ENCODE results near the gene TBC1D1. TPM values are rescaled to one million over a fixed set of nuclear protein-coding genes. Genes with fewer than 3 reads are reported as not detected.

The TBC1D1 gene
- total RNA-seq, 4 donors from 2014 or later = 15.9 to 24.0 (median 20.0) TPM

DNA sequence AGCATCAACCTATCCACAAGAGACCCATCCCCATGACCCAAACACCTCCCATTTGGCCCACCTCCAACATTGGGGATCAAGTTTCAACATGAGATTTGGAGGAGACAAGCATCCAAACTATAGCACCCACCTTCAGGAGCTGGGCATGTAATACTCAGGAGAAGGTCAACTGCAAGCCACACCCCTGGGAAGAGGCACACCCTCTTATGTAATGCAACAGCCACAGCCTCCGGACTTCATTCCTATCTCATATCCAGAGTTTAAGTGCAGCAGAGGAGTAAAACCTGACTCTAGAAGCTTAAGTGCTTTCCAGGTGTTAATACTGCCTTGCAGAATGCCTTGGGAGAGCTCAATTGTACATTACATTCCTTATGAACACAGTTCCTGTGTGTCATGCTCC, 266.7 kb downstream of the TBC1D1 start:
- WGBS, 2 donors = 7 to 9% methylated on average over 1 of the region's 1 CpG
- peak in 1 of 2 donors; percentile 61 for DNase-seq (ENCODE audit: low spot score in 2 of 2)
- no peak overlapping the region for H3K4me3 ChIP-seq (ENCODE audit: low read depth, poor library complexity, severe bottlenecking)
- TF ChIP-seq, protein P1, sequence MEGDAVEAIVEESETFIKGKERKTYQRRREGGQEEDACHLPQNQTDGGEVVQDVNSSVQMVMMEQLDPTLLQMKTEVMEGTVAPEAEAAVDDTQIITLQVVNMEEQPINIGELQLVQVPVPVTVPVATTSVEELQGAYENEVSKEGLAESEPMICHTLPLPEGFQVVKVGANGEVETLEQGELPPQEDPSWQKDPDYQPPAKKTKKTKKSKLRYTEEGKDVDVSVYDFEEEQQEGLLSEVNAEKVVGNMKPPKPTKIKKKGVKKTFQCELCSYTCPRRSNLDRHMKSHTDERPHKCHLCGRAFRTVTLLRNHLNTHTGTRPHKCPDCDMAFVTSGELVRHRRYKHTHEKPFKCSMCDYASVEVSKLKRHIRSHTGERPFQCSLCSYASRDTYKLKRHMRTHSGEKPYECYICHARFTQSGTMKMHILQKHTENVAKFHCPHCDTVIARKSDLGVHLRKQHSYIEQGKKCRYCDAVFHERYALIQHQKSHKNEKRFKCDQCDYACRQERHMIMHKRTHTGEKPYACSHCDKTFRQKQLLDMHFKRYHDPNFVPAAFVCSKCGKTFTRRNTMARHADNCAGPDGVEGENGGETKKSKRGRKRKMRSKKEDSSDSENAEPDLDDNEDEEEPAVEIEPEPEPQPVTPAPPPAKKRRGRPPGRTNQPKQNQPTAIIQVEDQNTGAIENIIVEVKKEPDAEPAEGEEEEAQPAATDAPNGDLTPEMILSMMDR (IDR thresholded peaks at IDR 0.05) = no peak
- TF ChIP-seq POLR2A (IDR thresholded peaks at IDR 0.05) = no peak
- intact Hi-C loops (cut with DNase I; ENCODE audit: low total_unique reads) = no loop called here

DNA sequence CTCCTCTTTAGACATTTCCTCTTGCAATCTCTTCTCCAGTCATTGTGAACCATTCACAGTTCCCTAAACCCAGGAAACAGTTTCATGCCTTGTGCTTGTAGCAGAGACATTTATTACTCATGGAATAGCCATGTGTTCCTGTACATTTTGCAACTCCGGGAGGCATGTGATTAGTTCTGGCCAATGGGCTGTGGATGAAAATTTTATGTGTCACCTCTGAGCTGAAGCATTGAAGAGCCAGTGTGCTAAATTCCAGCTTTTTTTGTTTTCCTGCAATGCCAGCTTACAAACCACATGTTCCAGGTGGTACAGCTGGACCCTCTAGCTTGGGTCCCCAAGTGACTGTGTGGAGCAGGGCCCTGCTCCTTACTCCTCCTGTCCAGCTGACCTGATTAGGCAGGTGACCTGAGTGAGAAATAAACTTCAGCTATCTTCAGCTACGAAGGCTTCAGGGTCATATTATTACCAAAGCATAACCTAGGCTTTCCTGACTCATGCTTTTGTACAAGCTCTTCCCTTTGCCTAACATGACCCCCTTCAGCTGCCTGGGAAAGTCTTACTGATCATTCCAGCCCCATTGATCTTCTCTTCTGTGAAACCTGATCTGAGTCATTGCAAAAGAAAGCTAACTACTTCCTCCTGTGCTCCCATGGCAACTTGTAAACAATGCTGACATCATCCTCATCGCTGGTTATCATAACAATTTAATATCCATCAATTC, 269.8 kb downstream of the TBC1D1 start:
- WGBS, 2 donors = 9 to 10% methylated on average over 3 of the region's 3 CpGs
- TF ChIP-seq, protein P1 (IDR thresholded peaks at IDR 0.05) = no peak
- no peak for TF ChIP-seq POLR2A (IDR thresholded peaks at IDR 0.05)
- peak in 1 of 2 donors; percentile 87 for DNase-seq (ENCODE audit: low spot score in 2 of 2)
- H3K4me3 ChIP-seq (ENCODE audit: low read depth, poor library complexity, severe bottlenecking) = no peak overlapping the region
- intact Hi-C loops (cut with DNase I; ENCODE audit: low total_unique reads) = no loop called here

DNA sequence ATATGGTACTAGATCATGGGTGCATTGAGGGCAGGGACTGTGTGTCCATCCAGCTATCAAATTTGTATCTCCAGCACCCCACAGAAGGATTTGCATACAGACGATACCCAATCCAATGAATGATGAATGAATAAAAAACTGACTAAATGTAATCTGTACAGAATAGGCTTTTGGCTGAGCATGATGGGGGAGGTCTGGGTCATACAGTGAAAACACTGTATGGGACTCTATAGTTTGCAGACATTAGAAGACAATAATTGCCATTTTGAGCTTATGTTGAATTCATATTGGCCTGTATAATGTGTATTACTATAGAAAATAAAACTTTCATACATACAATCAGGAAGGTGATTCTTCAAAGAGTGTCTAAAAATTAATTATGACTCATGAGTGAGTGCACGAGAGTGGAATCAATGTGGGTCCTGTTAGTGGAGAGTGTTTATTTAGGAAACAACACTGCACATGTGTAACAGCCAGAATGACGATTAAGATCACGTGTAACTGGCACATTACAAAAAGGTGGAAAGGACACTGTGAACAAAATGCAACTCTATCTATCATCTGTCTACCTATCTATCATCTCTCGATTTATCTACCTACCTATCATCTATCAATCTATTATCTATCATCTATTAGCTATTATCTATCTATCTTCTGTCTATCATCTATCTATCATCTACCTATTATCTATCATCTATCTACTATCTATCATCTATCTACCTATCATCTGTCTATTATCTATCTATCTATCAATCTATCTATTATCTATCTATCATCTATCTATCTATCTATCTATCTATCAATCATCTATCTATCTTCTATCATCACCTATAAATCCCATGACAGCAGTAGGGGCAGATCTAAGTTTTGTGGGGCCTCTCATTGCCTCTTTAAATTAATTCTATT, 270.6 kb downstream of the TBC1D1 start:
- no peak for DNase-seq (ENCODE audit: low spot score in 2 of 2)
- 53% methylated on average over 5 of the region's 5 CpGs for WGBS, 2 donors
- H3K4me3 ChIP-seq (ENCODE audit: low read depth, poor library complexity, severe bottlenecking) = no peak overlapping the region
- no peak for TF ChIP-seq POLR2A (IDR thresholded peaks at IDR 0.05)
- TF ChIP-seq, protein P1 (IDR thresholded peaks at IDR 0.05) = no peak
- intact Hi-C loops (cut with DNase I; ENCODE audit: low total_unique reads) = no loop called here

DNA sequence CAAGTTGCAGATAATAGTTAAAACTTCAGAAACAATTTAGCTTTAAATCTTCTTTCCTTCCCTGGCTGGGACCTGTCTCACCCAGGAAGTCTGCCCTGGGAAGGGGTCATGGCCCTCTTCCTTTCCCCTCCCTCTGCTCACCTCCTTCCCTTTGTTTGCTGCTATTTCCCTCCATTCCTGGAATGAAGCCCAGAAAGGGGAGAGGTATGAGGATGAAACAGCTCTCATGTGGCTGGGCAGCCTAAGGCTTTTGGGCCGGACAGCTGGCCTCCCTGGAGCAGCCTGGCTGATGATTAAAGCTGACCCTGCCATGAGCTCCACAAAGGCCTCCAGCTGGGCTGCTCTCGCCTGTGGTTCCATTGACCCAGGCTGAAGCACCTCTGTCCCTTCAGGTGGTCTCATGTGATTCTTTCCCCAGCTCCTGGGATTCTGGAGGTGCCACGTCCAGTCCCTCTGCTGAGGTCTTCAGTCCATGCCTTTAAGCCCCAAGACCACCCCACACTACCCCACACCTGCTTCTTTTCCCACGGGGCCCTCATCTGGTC, 271.4 kb downstream of the TBC1D1 start:
- no peak overlapping the region for H3K4me3 ChIP-seq (ENCODE audit: low read depth, poor library complexity, severe bottlenecking)
- TF ChIP-seq, protein P1 (IDR thresholded peaks at IDR 0.05) = peak in 1 of 3 donors; percentile 6
- TF ChIP-seq POLR2A (IDR thresholded peaks at IDR 0.05) = no peak
- 87% methylated on average over 4 of the region's 4 CpGs for WGBS, 2 donors
- intact Hi-C loops (cut with DNase I; ENCODE audit: low total_unique reads) = no loop called here
- no peak for DNase-seq (ENCODE audit: low spot score in 2 of 2)

DNA sequence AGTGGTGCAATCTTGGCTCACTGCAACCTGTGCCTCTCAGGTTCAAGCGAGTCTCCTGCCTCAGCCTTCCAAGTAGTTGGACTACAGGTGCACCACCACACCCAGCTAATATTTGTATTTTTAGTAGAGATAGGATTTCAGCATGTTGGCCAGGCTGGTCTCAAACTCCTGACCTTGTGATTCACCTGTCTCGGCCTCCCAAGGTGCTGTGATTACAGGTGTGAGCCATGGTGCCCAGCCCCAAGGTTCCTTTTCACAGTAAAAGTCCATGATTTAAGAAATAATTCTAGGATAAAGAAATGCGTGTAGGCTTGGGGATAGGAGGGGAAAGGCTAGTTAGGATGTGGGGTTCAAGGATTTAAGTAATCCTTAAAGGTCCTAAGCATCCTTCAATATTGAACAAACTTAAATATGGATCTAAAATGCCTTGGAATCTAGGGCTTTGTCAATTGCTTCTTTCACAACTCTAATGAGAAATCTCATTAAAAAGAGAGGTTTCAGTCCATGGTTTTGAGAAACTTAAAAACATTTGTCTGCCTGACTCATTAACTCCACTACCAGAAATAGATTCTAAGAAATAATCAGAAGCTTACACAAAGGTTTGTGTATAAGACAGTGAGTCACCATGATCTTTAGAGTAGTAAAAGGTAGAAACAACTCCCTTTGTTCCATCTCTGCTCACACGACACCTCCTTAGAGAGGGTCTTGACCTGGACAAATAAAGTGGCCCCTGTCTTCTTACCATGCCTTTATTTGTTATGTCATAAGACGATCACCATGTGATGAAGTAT, 272.5 kb downstream of the TBC1D1 start:
- H3K4me3 ChIP-seq (ENCODE audit: low read depth, poor library complexity, severe bottlenecking) = no peak overlapping the region
- DNase-seq (ENCODE audit: low spot score in 2 of 2) = peak in 1 of 2 donors; percentile 32
- WGBS, 2 donors = 75 to 89% methylated on average over 5 of the region's 5 CpGs
- TF ChIP-seq, protein P1 (IDR thresholded peaks at IDR 0.05) = no peak
- TF ChIP-seq POLR2A (IDR thresholded peaks at IDR 0.05) = no peak
- intact Hi-C loops (cut with DNase I; ENCODE audit: low total_unique reads) = no loop called here
